A549 (cell line): ENCODE measurements around the gene MVK. TPM values are rescaled to one million over a fixed set of nuclear protein-coding genes. Genes with fewer than 3 reads are reported as not detected.
A peak's percentile ranks its signal among the peaks of the same experiment; 100 is the strongest.

Source experiments
- ATAC-seq, 2 experiments: fragments of 200-7000 bp in 1 of 2; fragments of >200 bp in 1 of 2; cut with Nextera tagmentation in 1 of 2; cut with Tn5 transposase in 1 of 2; 3 replicates each; pipeline versions ENCODE4 v1.8.0 to v1.9.1; 2018 to 2020; ENCODE audit warnings: mild to moderate bottlenecking in 1 of 2, moderate library complexity in 1 of 2
- CTCF ChIA-PET: fragments of 300-600 bp; sonication (Branson Sonifier 250); formaldehyde crosslinking; extraction: SDS; loops from one replicate; lab custom pipeline; 2021; ENCODE audit warnings: antibody characterized with exemption, inconsistent platforms; lab: Yijun Ruan, JAX
- POLR2A ChIA-PET: fragments of 350-600 bp; formaldehyde crosslinking; extraction: SDS; loops from one replicate; lab custom pipeline; 2021; ENCODE audit warnings: antibody characterized with exemption, inconsistent platforms; lab: Yijun Ruan, JAX
- DNase-seq, 2 experiments: peaks; one replicate each; pipeline versions ENCODE4 v3.0.0 to v3.0.0-alpha.2; 2011 to 2016; ENCODE audit warnings: low read depth in 1 of 2, low spot score in 1 of 2
- FAIRE-seq: peaks from 2 replicates; lab custom pipeline; 2011; peaks lifted over from hg19 to GRCh38; lab: Jason Lieb, UNC
- H3K27ac ChIP-seq, 2 experiments: fragments of >200 bp; sonication (Bioruptor Twin); formaldehyde crosslinking; 3 replicates each; pipeline ENCODE4 v1.5.1; 2016 to 2017
- H3K4me1 ChIP-seq: fragments of >200 bp; sonication (Bioruptor Twin); formaldehyde crosslinking; 3 replicates; pipeline ENCODE4 v1.6.1; 2016
- H3K4me2 ChIP-seq: fragments of >200 bp; sonication (Bioruptor Twin); formaldehyde crosslinking; 3 replicates; pipeline ENCODE4 v1.6.1; 2016
- H3K4me3 ChIP-seq: fragments of >200 bp; sonication (Bioruptor Twin); formaldehyde crosslinking; 3 replicates; pipeline ENCODE4 v1.5.1; 2016
- H3K9me3 ChIP-seq: fragments of >200 bp; sonication (Bioruptor Twin); formaldehyde crosslinking; 3 replicates; pipeline ENCODE4 v1.6.1; 2016
- ESRRA ChIP-seq: fragments of 150-350 bp; IDR thresholded peaks from 2 replicates; pipeline ENCODE4 v1.6.1; 2014; ENCODE audit warnings: mild to moderate bottlenecking, low read length, borderline replicate concordance
- FOSL2 ChIP-seq, 2 experiments: fragments of 450-650 bp in 1 of 2; fragments of >200 bp in 1 of 2; sonication (Bioruptor Twin) in 1 of 2; formaldehyde crosslinking; IDR thresholded peaks; 2 replicates each; pipeline versions ENCODE4 v1.5.0 to v1.6.1; 2016 to 2020; ENCODE audit warnings: mild to moderate bottlenecking in 1 of 2, moderate library complexity in 1 of 2
- FOXS1 ChIP-seq: fragments of 250-450 bp; sonication (Bioruptor Pico); IDR thresholded peaks from 2 replicates; pipeline ENCODE4 v1.5.0; 2020; ENCODE audit warnings: mild to moderate bottlenecking, moderate library complexity
- KDM5A ChIP-seq: fragments of 200-600 bp; sonication (generic); IDR thresholded peaks from 2 replicates; pipeline ENCODE4 v1.6.1; 2016; ENCODE audit warnings: antibody characterized with exemption, mild to moderate bottlenecking
- MAFK ChIP-seq: fragments of 450-650 bp; IDR thresholded peaks from 2 replicates; pipeline ENCODE4 v1.6.1; 2014; ENCODE audit not compliant: partially characterized antibody
- MAZ ChIP-seq: fragments of 150-350 bp; IDR thresholded peaks from 2 replicates; pipeline ENCODE4 v1.6.1; 2014; ENCODE audit warnings: antibody characterized with exemption, low read depth, low read length, borderline replicate concordance
- NPAS2 ChIP-seq: fragments of 250-450 bp; sonication (Bioruptor Pico); IDR thresholded peaks from 2 replicates; pipeline ENCODE4 v1.8.0; 2022; ENCODE audit warnings: mild to moderate bottlenecking, moderate library complexity, borderline replicate concordance
- POLR2A ChIP-seq: IDR thresholded peaks from 2 replicates; pipeline ENCODE4 v1.6.1; 2012; ENCODE audit warnings: mild to moderate bottlenecking, low read length
- RFX5 ChIP-seq: fragments of 450-650 bp; IDR thresholded peaks from 2 replicates; pipeline ENCODE4 v1.7.1; 2014; ENCODE audit warnings: antibody characterized with exemption, mild to moderate bottlenecking, moderate library complexity
- ZNF302 ChIP-seq: fragments of 250-450 bp; sonication (Bioruptor Pico); IDR thresholded peaks from 2 replicates; pipeline ENCODE4 v1.9.0; 2021; ENCODE audit warnings: inconsistent platforms, mild to moderate bottlenecking, moderate library complexity
- WGBS: methylation state at CpG from one replicate; pipeline ENCODE4 v1.1.6; 2017; ENCODE audit errors: missing lambda C conversion rate; 5-methylcytosine and 5-hydroxymethylcytosine counted together
- polyA plus RNA-seq, 4 experiments: library from polyadenylated mRNA; depleted of rRNA in 3 of 4; stranded (reverse); fragments of >200 nt; fragmentation: RNase III in 1 of 4; extraction: RNeasy Plus Mini Kit Qiagen cat#74134 plus additional on column Dnase treatment in 1 of 4; gene quantifications; 2 replicates in 3 of 4; 3 replicates in 1 of 4; pipeline ENCODE4 v1.2.3, GENCODE V29; 2011 to 2017
- TF ChIP-seq, protein P1 (sequence below): fragments of 200-600 bp; sonication (generic); IDR thresholded peaks from 2 replicates; pipeline ENCODE4 v1.6.1; 2016; ENCODE audit warnings: antibody characterized with exemption, mild to moderate bottlenecking, moderate library complexity
- TF ChIP-seq, protein P2 (sequence below): IDR thresholded peaks from 2 replicates; pipeline ENCODE4 v1.6.1; 2012
- TF ChIP-seq, protein P3 (sequence below): fragments of 250-450 bp; sonication (Bioruptor Pico); IDR thresholded peaks from 2 replicates; pipeline ENCODE4 v1.5.0; 2020; ENCODE audit warnings: low read depth, mild to moderate bottlenecking, moderate library complexity
- TF ChIP-seq, protein P4 (sequence below): fragments of 450-650 bp; IDR thresholded peaks from 2 replicates; pipeline ENCODE4 v1.6.1; 2014; ENCODE audit warnings: antibody characterized with exemption

MVK gene
- polyA plus RNA-seq, 2 of the 4 experiments (the other 2 are of a cell fraction) = 5.9 to 14.8 TPM

DNA sequence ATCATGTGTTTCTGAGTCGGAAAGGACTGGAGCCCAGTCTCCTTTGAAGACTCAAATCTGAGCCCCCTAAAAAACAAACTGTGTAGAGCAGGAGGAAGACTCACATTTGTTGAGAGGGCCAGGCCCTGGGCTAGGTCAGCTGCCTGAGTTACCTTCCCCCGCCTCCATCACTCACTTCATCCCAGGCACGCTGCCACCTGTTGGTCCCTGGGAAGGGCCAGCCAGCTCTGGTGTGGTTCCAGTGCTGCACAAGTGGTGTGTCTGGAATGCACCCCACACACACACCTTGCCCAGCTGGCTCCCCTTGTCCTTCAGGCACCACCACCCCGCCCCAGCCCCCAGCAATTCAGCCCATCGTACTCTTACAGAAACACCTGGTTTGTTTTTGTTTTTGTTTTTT is 9.0 kb downstream of the MVK start (continued):
- TF ChIP-seq, protein P1, sequence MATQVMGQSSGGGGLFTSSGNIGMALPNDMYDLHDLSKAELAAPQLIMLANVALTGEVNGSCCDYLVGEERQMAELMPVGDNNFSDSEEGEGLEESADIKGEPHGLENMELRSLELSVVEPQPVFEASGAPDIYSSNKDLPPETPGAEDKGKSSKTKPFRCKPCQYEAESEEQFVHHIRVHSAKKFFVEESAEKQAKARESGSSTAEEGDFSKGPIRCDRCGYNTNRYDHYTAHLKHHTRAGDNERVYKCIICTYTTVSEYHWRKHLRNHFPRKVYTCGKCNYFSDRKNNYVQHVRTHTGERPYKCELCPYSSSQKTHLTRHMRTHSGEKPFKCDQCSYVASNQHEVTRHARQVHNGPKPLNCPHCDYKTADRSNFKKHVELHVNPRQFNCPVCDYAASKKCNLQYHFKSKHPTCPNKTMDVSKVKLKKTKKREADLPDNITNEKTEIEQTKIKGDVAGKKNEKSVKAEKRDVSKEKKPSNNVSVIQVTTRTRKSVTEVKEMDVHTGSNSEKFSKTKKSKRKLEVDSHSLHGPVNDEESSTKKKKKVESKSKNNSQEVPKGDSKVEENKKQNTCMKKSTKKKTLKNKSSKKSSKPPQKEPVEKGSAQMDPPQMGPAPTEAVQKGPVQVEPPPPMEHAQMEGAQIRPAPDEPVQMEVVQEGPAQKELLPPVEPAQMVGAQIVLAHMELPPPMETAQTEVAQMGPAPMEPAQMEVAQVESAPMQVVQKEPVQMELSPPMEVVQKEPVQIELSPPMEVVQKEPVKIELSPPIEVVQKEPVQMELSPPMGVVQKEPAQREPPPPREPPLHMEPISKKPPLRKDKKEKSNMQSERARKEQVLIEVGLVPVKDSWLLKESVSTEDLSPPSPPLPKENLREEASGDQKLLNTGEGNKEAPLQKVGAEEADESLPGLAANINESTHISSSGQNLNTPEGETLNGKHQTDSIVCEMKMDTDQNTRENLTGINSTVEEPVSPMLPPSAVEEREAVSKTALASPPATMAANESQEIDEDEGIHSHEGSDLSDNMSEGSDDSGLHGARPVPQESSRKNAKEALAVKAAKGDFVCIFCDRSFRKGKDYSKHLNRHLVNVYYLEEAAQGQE = no peak
- TF ChIP-seq KDM5A = no peak
- no peak for TF ChIP-seq ZNF302 (CRISPR knock-in tag)
- TF ChIP-seq POLR2A = no peak
- TF ChIP-seq MAZ = no peak

DNA sequence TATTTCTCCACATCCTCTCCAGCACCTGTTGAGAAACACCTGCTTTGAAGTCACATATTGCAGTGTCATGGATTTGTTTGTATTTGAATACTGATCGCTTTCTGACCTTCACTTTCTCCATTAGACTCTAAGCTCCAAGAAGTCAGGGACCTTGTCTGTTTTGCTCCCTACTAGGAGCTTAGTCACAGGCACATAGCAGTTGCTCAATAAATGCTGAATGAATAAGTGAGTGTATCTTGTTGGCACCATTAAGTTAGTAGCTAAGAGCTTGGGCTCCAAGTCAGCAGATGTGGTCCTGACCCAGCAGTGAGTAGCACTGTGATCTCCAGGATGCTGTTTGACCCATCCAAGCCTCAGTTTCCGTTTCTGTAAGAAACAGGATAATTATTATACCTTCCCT is 10.1 kb downstream of the MVK start:
- TF ChIP-seq FOXS1 = no peak
- peak; percentile 36 for TF ChIP-seq MAFK
- Histone ChIP-seq H3K9me3 (no peaks in the 10 kb centered on the region), H3K4me2 (no peak overlapping the region), H3K27ac (no peak overlapping the region), H3K4me1 (peaks cover 9% of the 10 kb centered on the region; the same call in 2 of the 3 replicates), H3K4me3 (no peak overlapping the region)
- DNase-seq (no peak), ATAC-seq (no peak), FAIRE-seq (no peak)
- ChIA-PET POLR2A (no interaction called here), CTCF (interaction anchor here (10.5 kb wide), 1 partner anchor 13 kb away, joined by 123 read pairs; no protein-coding TSS in a partner anchor)
- WGBS = 78% methylated on average over 2 of the region's 2 CpGs

DNA sequence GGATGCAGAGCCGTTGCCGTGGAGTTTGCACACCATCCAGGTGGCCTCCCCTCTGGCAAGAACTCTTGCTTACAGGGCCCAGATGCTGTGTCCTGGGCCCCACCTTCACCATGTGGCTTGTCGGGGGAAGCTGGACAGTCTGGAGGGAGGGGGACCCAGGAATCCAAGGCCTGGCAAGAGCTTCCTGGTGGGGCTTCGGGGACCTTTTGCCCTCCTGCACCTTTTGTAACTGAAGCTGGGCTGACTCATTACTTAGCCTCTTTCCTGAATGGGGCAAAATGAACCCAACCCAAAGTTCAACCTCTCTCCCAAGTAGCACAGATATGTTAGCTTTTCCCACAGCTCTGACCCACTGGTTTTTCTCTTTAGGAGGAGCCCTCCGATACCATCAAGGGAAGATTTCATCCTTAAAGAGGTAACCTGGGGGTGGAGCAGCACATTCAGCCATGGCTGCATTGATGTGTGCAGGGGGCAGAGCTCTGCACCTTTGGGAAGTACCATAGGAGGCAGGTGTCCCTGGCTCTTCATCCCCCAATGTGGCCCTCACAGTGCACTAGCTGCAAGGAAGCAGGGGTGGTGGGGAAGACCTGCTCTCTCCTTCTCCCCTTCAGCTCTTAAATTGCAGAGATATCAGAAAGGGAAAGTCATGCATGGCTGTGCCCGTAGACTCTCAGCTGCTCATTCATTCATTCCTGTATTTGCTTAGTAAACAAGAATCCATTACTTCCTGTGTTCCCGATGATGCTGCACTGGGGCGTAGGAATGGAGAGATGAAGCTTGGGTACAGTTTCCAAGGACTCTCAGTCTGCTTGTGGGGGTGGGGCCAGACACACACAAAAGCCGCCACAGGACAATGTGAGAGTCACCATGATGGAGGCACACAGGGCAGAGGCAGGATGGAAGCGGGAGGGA is 13.0 kb downstream of the MVK start:
- Histone ChIP-seq H3K9me3 (no peaks in the 10 kb centered on the region), H3K4me1 (peaks cover 9% of the 10 kb centered on the region; the same call in 2 of the 3 replicates), H3K27ac (no peak overlapping the region), H3K4me2 (peak overlapping the region; percentile 0; the same call in 1 of the 3 replicates), H3K4me3 (no peak overlapping the region)
- peak in 1 of 2 experiments; percentile 45 for DNase-seq
- peak in 1 of 2 experiments; percentile 32; a peak in 3 of 6 replicates for ATAC-seq
- ChIA-PET CTCF (interaction anchor here (0.5 to 10.5 kb wide), 6 partner anchors 9 to 566 kb away, joined by 3 to 123 read pairs (median 6); partner anchors contain the start of gene SVOP), POLR2A (interaction anchor here (1.5 kb wide), 1 partner anchor 13 kb away, joined by 3 read pairs; the partner anchor contains the start of genes MMAB and MVK)
- WGBS = 66% methylated on average over 10 of the region's 10 CpGs
- TF ChIP-seq RFX5 = no peak
- no peak for TF ChIP-seq ESRRA
- TF ChIP-seq, protein P2, sequence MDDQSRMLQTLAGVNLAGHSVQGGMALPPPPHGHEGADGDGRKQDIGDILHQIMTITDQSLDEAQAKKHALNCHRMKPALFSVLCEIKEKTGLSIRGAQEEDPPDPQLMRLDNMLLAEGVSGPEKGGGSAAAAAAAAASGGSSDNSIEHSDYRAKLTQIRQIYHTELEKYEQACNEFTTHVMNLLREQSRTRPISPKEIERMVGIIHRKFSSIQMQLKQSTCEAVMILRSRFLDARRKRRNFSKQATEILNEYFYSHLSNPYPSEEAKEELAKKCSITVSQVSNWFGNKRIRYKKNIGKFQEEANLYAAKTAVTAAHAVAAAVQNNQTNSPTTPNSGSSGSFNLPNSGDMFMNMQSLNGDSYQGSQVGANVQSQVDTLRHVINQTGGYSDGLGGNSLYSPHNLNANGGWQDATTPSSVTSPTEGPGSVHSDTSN = no peak
- TF ChIP-seq, protein P3, sequence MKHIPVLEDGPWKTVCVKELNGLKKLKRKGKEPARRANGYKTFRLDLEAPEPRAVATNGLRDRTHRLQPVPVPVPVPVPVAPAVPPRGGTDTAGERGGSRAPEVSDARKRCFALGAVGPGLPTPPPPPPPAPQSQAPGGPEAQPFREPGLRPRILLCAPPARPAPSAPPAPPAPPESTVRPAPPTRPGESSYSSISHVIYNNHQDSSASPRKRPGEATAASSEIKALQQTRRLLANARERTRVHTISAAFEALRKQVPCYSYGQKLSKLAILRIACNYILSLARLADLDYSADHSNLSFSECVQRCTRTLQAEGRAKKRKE (CRISPR knock-in tag) = no peak
- TF ChIP-seq, protein P4, sequence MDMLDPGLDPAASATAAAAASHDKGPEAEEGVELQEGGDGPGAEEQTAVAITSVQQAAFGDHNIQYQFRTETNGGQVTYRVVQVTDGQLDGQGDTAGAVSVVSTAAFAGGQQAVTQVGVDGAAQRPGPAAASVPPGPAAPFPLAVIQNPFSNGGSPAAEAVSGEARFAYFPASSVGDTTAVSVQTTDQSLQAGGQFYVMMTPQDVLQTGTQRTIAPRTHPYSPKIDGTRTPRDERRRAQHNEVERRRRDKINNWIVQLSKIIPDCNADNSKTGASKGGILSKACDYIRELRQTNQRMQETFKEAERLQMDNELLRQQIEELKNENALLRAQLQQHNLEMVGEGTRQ = no peak
- no peak for TF ChIP-seq NPAS2
- no peak for TF ChIP-seq FOXS1
- TF ChIP-seq FOSL2 (IDR thresholded peaks at IDR 0.05) = no peak
- TF ChIP-seq FOSL2 (CRISPR knock-in tag; IDR thresholded peaks at IDR 0.05) = no peak
- no peak for FAIRE-seq
